Measurements from ENCODE around the gene TRAIP. TPM values are rescaled to one million over a fixed set of nuclear protein-coding genes. Genes with fewer than 3 reads are reported as not detected.
A peak's percentile ranks its signal among the peaks of the same experiment; 100 is the strongest.
"Not testable (repeated sequence)": the region's sequence is repeated elsewhere in the genome, so short reads cannot be mapped to it uniquely, and the experiment has no call there.

TRAIP gene
- polyA plus RNA-seq, 1 donor from 2014 or later, result 7.6 TPM

DNA sequence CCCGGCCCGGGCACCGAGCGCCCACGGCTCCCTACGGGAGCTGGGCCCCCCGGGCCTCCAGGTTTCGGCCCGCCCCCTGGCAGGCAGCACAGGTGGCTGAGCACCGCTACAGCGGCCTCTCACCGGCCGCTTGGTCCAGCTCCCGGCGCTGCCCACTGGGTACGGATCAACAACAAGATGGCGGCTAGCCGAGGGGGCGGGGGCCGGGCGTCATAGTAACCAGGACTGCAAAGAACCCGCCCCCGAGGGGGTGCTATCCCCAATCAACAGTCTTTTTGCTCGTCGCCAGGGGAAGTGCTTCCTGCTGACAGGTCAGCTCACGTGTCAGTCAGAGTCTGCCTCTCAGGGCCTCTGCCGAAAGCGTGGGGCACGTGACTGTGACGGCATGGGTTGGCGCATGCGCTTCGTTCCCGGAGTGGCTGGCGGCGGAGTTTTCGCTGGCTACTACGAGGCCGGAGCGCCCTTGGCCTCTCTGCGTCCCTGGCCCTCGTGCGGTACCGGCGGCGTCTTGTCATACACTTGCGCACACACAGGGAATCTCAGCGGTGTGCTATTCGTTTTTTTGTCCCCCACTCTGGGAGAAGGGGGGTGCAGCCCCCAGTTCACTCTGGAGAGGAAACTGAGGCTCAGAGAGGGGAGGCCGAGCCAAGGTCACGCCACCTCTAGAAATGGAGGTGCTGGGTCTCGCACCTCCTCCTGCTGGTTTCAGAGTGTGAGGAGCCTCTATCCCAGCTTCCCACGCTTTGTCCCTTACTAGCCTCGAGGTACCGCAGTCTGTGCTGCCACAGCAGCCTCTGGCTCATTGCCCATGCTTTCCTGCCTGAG is 69.8 kb downstream of the TRAIP start, which contains the start of gene IP6K1:
Gene IP6K1 (minus strand): TSS at position 186 of the 825 bp plus-strand sequence. CDS start 38,502 bp downstream, outside the sequence.
- peak within 1 kb of the TSS; percentile 94 for H3K4me2 ChIP-seq (ENCODE audit: low read length)
- H3K27ac ChIP-seq (ENCODE audit: low read length), result peak within 1 kb of the TSS; percentile 92
- H3K27me3 ChIP-seq (ENCODE audit: insufficient read depth, low read depth, low read length), result no peaks in the 10 kb centered on the region
- no peaks in the 10 kb centered on the region for H3K9me2 ChIP-seq (ENCODE audit: insufficient read depth, low read length)
- no peak for TF ChIP-seq EP300 (conservative IDR thresholded peaks at IDR 0.05; ENCODE audit: poor library complexity, severe bottlenecking)
- TF ChIP-seq TAF1 (IDR thresholded peaks at IDR 0.05; ENCODE audit: low read depth), result peak; percentile 58
- TF ChIP-seq, protein P1, sequence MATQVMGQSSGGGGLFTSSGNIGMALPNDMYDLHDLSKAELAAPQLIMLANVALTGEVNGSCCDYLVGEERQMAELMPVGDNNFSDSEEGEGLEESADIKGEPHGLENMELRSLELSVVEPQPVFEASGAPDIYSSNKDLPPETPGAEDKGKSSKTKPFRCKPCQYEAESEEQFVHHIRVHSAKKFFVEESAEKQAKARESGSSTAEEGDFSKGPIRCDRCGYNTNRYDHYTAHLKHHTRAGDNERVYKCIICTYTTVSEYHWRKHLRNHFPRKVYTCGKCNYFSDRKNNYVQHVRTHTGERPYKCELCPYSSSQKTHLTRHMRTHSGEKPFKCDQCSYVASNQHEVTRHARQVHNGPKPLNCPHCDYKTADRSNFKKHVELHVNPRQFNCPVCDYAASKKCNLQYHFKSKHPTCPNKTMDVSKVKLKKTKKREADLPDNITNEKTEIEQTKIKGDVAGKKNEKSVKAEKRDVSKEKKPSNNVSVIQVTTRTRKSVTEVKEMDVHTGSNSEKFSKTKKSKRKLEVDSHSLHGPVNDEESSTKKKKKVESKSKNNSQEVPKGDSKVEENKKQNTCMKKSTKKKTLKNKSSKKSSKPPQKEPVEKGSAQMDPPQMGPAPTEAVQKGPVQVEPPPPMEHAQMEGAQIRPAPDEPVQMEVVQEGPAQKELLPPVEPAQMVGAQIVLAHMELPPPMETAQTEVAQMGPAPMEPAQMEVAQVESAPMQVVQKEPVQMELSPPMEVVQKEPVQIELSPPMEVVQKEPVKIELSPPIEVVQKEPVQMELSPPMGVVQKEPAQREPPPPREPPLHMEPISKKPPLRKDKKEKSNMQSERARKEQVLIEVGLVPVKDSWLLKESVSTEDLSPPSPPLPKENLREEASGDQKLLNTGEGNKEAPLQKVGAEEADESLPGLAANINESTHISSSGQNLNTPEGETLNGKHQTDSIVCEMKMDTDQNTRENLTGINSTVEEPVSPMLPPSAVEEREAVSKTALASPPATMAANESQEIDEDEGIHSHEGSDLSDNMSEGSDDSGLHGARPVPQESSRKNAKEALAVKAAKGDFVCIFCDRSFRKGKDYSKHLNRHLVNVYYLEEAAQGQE (IDR thresholded peaks at IDR 0.05; ENCODE audit: borderline replicate concordance), result peak; percentile 18
- no peak for TF ChIP-seq SMC3 (conservative IDR thresholded peaks at IDR 0.05; ENCODE audit: poor library complexity)
- TF ChIP-seq POLR2AphosphoS5 (IDR thresholded peaks at IDR 0.05), result peak; percentile 99
- TF ChIP-seq, protein P2, sequence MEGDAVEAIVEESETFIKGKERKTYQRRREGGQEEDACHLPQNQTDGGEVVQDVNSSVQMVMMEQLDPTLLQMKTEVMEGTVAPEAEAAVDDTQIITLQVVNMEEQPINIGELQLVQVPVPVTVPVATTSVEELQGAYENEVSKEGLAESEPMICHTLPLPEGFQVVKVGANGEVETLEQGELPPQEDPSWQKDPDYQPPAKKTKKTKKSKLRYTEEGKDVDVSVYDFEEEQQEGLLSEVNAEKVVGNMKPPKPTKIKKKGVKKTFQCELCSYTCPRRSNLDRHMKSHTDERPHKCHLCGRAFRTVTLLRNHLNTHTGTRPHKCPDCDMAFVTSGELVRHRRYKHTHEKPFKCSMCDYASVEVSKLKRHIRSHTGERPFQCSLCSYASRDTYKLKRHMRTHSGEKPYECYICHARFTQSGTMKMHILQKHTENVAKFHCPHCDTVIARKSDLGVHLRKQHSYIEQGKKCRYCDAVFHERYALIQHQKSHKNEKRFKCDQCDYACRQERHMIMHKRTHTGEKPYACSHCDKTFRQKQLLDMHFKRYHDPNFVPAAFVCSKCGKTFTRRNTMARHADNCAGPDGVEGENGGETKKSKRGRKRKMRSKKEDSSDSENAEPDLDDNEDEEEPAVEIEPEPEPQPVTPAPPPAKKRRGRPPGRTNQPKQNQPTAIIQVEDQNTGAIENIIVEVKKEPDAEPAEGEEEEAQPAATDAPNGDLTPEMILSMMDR (IDR thresholded peaks at IDR 0.05; ENCODE audit: poor library complexity, severe bottlenecking), result no peak
- TF ChIP-seq MXI1 (conservative IDR thresholded peaks at IDR 0.05; ENCODE audit: poor library complexity, severe bottlenecking), result peak; percentile 63
- no peak for TF ChIP-seq RAD21 (conservative IDR thresholded peaks at IDR 0.05)
- TF ChIP-seq EZH2 (IDR thresholded peaks at IDR 0.05; ENCODE audit: borderline replicate concordance, insufficient read depth, low read length, poor library complexity, severe bottlenecking), result no peak
- peak within 1 kb of the TSS; percentile 98 for H3K9ac ChIP-seq (ENCODE audit: low read length)
- H3K36me3 ChIP-seq (ENCODE audit: insufficient read depth, low read length), result no peaks in the 10 kb centered on the region
- peaks cover 2% of the 10 kb centered on the region for H4K20me1 ChIP-seq (ENCODE audit: insufficient read depth)
- H3K79me2 ChIP-seq (replicated peaks; ENCODE audit: insufficient read depth, low read length), result peaks cover 41% of the 10 kb centered on the region
- peak within 1 kb of the TSS; percentile 79 for H3K4me3 ChIP-seq (ENCODE audit: low read length)
- no peaks in the 10 kb centered on the region for H3K9me3 ChIP-seq (ENCODE audit: low read length)
- H2AFZ ChIP-seq (ENCODE audit: low read depth, low read length), result peak within 1 kb of the TSS; percentile 91
- no peaks in the 10 kb centered on the region for H3F3A ChIP-seq (ENCODE audit: insufficient read depth, low read length, poor library complexity, severe bottlenecking)

GRCh38 chr3:49785565-49786356 is 70.6 kb downstream of the TRAIP start:
- H3F3A ChIP-seq (ENCODE audit: insufficient read depth, low read length, poor library complexity, severe bottlenecking), result no peaks in the 10 kb centered on the region
- peaks cover 4% of the 10 kb centered on the region for H4K20me1 ChIP-seq (ENCODE audit: insufficient read depth)
- no peaks in the 10 kb centered on the region for H3K27me3 ChIP-seq (ENCODE audit: insufficient read depth, low read depth, low read length)
- peak overlapping the region; percentile 94 for H3K4me2 ChIP-seq (ENCODE audit: low read length)
- TF ChIP-seq POLR2AphosphoS5 (IDR thresholded peaks at IDR 0.05), result no peak
- TF ChIP-seq, protein P1 (IDR thresholded peaks at IDR 0.05; ENCODE audit: borderline replicate concordance), result peak; percentile 34
- peak overlapping the region; percentile 73 for H2AFZ ChIP-seq (ENCODE audit: low read depth, low read length)
- H3K9me2 ChIP-seq (ENCODE audit: insufficient read depth, low read length), result no peaks in the 10 kb centered on the region
- peak overlapping the region; percentile 92 for H3K27ac ChIP-seq (ENCODE audit: low read length)
- peak overlapping the region; percentile 79 for H3K4me3 ChIP-seq (ENCODE audit: low read length)
- no peaks in the 10 kb centered on the region for H3K9me3 ChIP-seq (ENCODE audit: low read length)
- peaks cover 48% of the 10 kb centered on the region for H3K79me2 ChIP-seq (replicated peaks; ENCODE audit: insufficient read depth, low read length)
- H3K36me3 ChIP-seq (ENCODE audit: insufficient read depth, low read length), result no peaks in the 10 kb centered on the region
- H3K9ac ChIP-seq (ENCODE audit: low read length), result peak overlapping the region; percentile 98

DNA sequence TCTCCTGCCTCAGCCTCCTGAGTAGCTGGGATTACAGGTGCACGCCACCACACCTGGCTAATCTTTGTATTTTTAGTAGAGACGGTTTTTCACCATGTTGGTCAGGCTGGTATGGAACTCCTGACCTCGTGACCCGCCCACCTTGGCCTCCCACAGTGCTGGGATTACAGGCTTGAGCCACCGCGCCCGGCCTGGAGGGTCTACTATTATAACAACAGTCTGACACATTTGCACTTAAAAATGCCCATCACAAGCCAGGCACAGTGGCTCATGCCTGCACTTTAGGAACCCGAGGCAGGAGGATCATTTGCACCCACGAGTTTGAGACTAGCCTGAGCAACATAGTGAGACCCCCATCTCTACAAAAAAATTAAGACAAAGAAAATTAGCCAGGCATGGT is 74.1 kb downstream of the TRAIP start:
- not testable (repeated sequence) for H2AFZ ChIP-seq (ENCODE audit: low read depth, low read length); H3K9me3 ChIP-seq (ENCODE audit: low read length); H3K27me3 ChIP-seq (ENCODE audit: insufficient read depth, low read depth, low read length); H3K36me3 ChIP-seq (ENCODE audit: insufficient read depth, low read length); H3K27ac ChIP-seq (ENCODE audit: low read length); H3K9me2 ChIP-seq (ENCODE audit: insufficient read depth, low read length); H3F3A ChIP-seq (ENCODE audit: insufficient read depth, low read length, poor library complexity, severe bottlenecking); H4K20me1 ChIP-seq (ENCODE audit: insufficient read depth); H3K4me3 ChIP-seq (ENCODE audit: low read length); H3K4me2 ChIP-seq (ENCODE audit: low read length); H3K9ac ChIP-seq (ENCODE audit: low read length)
- peaks cover 79% of the 10 kb centered on the region for H3K79me2 ChIP-seq (replicated peaks; ENCODE audit: insufficient read depth, low read length)
